DMS53 treated with DMSO at 0.1 percent for 48 hours (cell line): ENCODE measurements around the gene PPM1A.

Experiments
- DNase-seq: peaks from one replicate; lab custom pipeline; 2025; ENCODE audit not compliant: unreplicated experiment; lab: John Stamatoyannopoulos, UW

The PPM1A gene

DNA sequence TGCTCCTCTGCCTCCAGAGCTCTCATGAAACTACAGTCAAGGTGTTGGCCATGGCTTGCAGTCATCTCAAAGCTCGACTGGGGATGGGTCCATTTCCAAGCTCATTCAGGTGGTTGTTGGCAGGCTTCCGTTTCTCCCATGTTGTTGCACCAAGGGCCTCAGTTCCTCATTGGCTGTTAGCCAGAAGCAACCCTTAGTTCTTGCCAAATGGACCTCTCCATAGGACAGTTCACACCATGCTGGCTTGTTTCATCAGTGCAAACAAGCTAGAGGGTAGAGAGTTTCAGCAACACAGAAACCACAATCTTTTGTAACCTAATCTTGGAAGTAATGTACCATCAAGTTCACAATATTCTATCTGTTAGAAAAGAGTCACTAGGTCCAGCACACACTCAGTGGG is 22.7 kb upstream of the PPM1A start:
- DNase-seq, result no peak

DNA sequence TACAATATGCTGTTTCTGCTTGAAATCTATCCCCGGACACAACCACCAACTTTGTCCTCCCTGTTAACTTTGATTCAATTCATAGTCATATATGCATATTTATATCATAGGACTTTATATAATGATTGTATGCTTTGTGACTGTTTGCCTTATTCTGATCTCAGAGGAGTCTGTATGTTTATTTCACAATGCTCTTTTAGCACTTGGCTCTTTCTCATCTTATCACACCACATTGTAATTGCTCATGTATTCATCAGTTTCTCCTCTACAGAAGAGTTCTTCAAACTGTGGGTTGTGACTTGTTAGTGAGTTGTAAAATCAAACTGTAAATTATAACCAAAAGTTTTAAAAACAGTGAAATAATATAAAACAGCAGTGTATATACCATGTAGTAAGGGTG is 21.7 kb upstream of the PPM1A start:
- DNase-seq, result no peak

DNA sequence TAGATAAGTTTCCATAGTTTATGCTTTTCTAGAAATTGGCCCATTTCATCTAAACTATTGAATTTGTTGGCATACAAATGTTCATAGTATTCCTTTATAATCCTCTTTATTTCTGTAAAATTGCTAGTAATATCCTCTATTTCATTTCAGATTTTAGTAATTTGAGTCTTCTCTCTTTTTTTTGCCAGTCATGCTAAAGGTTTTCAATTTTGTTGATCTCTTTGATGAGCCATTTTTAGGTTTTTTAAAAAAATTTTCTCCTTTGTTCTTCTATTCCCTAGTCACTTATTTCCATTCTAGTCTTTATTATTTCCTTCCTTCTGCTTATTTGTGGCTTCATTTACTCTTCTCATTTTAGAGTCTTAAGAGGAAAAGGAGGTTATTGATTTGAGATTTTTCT is 19.4 kb upstream of the PPM1A start:
- DNase-seq, result no peak

DNA sequence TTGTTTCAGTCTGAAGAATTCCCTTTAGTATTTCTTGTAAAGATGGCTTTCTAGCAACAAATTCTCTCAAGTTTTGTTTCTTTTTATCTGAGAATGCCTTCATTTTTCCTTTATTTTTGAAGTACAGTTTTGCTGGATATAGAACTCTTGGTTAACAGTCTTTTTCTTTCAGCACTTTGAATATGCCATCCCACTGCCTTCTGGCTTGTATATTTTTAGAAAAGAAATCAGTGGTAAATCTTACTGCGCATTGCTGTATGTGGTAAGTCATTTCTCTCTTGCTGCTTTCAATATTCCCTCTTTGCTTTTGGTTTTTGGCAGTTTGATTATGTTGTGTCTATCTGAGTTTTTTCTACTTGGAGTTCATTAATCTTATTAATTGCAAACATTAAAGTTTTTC is 16.8 kb upstream of the PPM1A start:
- no peak for DNase-seq

DNA sequence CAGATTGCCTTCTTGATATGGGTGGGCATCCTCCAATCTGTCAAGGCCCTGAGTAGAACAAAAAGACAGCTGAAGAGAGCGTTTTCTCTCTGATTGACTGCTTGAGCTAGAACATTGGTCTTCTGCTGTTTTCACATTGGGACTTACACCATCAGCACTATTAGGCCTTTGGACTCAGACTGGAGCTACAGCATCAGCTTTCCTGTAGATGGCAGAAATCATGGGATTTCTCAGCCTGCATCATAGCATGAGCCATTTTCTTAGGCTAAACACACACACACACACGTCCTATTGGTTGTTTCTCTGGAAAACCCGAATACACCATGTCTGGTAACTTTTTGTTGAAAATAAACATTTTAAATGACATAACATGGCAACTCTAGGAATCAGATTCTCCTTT is 15.8 kb upstream of the PPM1A start:
- DNase-seq, result no peak

DNA sequence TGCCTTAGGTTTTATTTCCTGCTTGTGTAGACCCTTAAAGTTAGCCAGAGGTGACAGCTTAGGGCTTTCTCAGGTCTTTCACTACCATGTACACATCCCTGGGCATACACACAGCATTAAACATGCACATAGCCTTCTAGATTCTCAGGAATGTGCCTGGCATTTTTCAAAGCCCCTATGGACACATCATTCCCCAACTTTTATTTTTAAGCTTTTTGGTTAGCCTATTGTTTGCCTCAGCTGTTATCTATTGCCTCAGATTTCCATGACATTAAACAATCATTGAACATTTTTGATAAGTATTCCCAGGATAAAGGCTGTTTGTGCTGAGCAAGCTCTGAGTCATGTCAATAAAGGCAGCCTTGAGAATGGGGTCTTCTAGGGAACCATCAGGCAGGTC is 15.1 kb upstream of the PPM1A start:
- no peak for DNase-seq

DNA sequence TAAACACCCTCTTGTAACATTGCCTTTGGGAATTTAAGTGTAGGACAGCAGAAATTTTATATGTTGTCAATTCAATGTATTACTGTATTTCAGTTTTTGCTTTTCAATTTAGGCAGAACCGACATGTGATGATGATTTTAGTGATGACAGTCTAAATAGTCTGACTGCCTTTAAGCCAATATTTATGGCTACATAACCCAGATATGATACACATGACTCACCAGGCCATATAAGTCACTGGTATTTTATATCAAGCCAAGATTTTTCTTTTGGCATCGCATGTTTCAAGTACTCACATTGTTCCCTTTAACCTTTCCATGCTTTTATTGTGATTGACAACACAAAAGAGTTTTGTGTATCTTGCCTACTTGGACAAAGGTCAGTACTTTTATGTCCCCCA is 13.6 kb upstream of the PPM1A start:
- no peak for DNase-seq

DNA sequence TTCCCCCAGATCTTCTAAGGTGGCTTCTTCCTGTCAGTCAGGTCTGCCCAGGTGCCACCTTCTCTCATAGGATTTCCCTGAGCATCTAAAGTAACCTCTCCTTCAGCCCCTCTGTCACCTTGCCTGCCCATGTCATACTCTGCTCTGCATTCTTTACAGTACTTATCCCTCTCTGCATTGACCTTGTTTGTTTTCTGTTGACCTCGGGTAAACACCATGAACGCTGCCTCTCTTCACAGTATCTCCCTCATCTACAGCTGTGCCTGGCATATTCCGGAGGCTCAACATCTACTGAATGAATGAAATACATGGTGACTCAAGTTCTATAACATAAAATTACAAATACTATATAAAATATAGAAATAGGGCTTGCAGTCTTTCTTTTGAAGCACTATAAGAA is 10.1 kb upstream of the PPM1A start:
- DNase-seq, result no peak

DNA sequence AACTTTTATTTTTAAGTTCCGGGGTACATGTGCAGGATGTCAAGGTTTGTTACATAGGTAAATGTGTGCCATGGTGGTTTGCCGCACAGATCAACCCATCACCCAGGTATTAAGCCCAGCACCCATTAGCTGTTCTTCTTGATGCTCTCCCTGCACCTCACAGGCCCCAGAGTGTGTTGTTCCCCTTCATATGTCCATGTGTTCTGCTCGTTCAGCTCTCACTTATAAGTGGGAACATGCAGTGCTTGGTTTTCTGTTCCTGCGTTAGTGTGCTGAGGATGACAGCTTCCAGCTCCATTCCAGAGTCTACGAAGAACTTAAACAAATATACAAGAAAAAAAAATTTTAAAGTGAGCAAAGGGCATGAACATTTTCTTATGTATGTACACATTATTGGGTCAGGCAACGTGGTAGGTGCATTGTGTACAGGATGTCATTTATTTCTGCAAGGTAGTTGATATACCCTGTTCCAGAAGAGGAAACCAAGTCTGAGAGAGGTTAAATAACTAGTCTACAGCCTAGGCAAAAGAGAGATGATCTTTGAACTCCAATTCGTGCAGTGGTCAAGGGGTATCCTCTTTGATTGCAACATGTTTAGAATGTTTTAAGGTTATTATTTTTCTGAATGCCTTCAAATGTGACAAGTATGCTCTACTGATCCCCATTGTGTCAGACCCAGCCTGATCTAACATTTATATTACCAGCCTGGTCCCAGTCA is 8.7 kb upstream of the PPM1A start:
- no peak for DNase-seq

DNA sequence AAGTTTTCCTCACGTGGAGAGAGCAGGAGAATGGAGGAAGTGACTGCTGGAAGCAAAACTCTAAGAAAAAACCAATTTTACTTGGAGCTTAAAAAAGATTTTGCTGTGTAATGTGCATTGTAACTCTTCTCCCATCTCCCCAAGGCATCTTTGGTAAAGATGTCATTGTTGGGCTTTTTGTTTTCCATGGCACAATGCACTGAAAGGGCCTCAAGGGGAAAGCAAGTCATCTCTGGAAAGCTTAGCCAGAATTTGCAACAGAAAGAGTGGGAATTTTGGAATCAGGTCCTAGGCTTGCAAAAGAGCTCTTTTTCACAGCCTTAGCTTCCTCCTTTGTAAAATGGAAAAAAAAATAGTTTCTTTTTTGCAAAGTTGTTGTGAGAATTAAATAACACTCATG is 7.9 kb upstream of the PPM1A start:
- DNase-seq, result no peak

DNA sequence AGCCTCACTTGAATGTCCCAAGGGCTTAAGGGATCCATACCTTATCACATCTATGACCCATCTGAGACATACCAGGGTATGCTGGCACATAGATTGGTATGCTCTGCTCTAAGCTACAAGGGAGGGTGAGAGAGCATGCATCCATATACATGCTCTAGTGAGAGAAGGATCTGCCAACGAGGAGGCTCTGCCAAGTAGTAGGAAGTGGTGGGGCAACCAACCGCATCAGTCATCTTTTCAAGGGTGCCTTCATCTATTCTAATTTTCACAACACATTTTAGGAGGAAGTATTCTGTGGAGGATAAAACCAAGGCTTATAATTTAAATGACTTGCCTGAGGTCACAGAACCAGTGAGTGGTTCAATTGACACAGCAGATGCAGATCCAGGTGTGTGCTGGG is 6.6 kb upstream of the PPM1A start:
- no peak for DNase-seq

DNA sequence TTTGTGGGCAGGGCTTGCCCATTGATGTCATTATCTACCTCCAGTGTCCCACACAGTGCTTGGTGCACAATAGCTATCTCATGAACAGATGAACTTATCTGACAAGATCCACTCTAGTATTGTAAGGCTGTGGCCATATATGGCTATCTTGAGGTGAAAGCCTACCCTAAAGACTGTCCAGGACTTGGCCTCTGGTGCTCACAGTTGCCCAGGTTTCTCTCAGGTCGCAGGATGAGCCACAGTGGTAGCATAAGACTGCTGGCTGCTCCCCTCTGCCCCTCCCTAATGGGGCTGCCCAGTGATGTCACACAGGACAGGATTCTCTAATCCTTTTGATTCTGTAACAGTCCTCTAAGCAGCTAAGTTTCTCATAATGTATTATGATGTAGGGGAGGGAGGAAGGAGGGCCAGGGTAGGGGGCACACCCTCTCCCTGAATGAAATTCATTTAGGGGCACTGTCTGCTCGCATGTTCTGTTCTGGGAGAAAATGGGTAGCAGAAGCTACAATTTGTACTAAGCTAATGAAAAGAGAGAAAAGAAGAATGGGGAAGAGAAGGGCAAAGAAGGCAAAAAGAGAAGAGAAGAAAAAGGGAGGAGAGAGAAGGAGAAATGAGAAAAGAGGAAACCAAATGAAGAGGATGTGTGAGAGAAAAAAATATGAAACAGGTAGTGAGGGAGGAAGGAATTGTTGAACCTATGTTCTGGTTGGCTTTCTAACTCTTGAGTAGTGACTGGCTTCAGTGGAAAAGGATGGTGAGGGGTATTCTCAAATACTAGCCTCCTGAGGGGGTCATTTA is 3.4 kb upstream of the PPM1A start:
- DNase-seq, result no peak

DNA sequence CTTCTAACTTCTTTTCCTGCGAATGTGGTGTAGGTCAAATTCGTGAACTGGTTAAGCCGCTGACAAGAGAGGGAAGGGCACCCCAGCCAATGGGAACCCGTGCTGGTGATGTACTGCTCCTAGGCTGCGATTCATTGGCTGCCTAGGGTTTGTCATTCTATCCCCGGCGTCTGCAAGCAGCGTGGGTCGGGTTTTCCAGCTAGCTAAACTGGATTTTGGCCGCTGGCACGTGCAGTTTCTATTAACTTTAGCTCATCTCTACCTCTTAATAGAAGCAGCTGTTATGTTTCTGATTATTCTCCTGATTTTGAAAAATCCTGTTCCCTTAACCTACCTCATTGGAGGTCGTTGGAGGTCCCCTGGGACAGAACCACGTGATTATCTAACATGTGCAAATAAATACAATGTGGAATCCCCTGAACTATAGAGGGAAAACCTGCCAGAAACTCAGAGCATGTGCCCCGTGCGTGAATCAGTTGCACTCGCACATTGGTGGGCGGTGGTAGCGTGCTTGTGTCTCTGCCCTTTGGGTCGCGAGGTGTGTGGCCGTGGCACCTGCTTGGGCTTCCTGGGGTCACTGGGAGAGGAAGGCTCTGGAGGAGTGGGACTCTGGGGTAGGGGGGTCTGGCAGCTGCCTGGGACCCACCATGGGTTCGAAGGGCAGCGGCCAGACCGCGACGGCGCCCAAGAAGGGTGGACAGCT is 876 bp upstream of the PPM1A start:
- peak; percentile 83 for DNase-seq

DNA sequence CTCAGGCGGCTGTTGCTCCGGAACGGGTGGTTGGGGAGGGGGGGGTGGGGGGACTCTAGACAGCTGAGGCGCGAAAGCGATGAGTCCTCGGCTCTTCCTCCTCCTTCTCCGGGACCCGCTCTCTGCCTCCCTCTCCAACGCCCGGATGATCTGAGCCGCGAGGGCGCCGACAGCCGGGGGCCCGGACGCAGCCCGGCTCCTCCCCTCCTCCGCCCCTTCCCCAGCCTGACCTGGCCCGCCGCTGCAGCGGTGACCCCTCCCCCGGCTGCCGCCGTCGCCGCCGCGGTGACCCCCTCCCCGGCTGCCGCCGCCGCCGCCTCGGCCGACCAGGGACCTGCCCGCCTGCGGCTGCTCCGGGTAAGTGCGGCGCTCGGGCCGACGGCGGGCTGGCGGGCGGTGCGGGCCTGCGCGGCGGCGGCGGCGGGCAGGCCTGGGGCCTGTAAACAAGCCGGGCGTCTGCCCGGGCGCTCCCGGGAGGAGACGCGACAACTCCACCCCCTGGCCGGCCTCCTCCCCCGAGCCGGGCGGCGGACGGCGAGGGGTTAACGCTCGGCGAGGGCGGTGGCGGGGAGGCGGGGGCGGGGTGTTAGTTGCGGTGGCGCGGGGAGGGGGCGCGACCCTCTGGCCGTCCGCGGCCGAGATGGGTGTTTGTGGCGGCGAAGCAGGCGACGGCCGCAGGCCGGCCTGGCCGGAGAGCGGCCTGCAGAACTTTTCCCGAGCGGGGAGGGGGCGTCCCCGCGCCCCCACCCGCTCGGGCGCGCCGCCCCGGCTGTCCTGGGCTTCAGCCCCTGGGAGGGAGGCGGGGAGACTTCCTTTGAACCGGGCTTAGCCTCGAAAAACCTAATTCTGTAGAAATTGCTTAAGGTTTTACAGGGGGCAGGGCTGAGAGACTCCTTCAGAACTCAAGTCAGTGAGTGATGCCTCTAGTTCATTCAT is 568 bp downstream of the PPM1A start:
- peak; percentile 26 for DNase-seq

DNA sequence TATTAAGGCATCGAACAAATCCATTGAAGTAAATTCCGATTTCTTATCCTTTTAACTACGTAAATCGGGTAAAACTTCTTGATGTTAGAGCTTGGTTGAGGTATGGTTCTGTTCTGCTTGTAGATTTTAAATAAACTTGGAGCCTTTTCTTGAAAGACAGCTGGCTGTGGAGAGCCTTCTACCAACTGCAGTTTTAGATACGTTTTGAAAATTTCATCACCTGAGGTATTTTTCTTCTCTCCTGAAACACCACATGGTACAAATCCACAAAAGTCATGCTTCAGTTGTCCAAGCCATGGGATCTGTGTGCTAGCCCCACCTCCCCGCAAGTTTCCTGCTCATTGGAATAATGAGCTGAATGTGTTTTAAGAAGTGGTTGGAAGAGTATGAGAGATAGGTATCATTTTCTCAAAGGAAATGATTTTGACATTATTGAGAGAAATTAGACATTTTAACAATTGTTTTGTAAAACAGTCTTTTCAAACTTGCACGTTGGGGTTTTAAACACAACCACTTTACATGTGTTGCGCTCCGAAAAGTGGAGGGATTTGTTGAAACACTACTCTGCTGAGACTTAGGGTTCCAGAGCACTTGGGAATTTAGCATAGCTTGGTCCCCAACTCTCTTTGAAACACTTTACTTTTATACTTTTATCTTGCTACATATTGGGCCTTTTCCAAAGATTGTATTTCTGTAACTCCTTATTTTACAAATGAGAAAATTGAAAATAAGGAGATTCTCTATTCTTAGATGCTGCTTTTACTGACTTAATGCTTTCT is 1.4 kb downstream of the PPM1A start:
- DNase-seq, result no peak

DNA sequence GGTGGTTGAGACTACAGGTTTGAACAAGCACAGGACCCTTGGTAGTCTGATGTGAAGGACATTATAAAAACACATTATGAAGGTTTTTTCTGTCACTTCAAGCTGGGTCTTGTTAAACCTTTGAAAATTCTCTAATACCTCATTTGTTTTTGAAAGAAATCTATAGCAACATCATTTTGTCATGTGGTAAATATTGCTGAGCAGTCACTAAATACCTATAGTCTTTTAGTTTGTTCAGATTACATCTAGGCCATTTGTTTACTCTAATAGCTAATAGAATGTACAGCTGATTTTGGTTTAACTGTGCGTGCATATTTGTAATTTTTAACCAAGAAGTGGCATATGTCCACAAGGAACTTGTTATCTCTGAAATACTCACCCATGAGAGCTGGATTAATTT is 2.9 kb downstream of the PPM1A start:
- no peak for DNase-seq

DNA sequence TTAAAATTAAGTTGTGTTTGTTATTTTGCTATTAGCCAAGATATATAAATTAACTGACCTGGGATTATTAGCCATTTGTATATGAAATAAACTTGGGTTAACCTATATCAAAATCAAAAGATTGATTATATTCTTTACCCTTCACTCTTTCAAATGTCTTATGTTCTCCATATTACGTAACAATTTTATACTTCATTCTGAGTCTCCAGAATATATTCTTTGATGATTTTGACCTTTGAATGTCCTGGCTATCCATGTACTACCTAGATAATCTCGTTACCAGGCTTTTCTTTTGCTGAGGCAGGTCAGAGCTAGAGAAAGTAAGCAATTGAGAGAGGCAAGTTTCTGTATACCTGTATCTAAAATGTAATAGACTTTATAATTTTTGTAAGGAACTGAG is 3.6 kb downstream of the PPM1A start:
- no peak for DNase-seq

DNA sequence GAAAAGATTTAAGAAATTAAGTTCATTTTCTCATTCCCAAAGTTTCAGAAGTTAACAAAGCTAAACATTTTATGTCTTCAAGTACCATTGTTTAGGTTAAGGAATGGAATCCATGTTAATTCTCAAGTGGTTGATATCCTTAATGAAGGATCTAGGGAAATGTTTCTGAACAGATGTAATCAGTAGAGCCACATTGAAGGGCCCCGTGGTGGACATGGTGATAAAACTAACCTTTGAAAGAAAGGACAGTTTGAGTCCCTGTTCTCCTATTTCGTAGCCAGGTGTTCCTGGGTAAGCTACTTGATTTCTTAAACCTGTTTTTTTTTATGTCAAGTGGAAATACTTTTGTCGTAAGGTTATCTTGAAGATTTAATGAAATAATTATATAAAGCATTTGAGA is 4.6 kb downstream of the PPM1A start:
- DNase-seq, result no peak

DNA sequence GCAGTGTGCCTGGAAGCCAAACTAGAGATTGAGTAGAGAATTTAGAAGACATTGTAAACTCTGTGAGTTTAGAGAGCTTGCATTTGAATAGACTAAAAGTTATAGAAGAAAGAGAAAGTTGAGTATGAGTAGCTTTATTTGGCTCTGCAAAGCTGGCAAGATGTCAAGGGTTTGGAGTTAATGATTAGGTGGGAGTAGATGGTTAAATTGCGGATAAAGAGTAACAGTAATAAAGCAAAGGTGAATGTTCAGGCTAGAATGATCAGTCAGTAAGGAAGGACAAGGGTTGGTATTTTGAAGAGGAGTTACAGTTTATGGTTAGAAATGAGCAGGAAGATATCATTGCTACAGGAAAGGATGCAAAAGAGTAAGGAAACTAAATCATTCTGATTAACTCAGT is 5.2 kb downstream of the PPM1A start:
- DNase-seq, result no peak

DNA sequence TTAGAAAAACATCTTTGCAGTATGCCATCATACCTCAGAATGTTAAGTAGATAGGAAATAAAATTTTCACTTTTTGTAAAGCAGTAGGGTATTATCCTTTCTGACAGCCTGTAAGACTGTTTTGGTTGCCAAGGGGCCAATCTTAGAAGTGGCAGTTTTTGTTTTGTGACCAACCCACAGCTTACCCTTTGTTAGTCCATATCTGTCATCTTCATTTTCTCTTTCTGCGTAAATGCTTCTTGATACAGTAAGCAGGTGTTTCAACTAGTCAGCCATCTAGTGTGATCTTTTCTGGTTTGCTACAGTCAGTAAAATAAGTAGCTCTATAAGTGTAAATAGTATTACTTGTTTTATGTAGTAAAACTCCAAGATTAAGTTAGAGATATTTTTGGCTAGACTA is 8.8 kb downstream of the PPM1A start:
- no peak for DNase-seq
